Measurements from ENCODE around the gene MID1.
A peak's percentile ranks its signal among the peaks of the same experiment; 100 is the strongest.

The MID1 gene, protein sequence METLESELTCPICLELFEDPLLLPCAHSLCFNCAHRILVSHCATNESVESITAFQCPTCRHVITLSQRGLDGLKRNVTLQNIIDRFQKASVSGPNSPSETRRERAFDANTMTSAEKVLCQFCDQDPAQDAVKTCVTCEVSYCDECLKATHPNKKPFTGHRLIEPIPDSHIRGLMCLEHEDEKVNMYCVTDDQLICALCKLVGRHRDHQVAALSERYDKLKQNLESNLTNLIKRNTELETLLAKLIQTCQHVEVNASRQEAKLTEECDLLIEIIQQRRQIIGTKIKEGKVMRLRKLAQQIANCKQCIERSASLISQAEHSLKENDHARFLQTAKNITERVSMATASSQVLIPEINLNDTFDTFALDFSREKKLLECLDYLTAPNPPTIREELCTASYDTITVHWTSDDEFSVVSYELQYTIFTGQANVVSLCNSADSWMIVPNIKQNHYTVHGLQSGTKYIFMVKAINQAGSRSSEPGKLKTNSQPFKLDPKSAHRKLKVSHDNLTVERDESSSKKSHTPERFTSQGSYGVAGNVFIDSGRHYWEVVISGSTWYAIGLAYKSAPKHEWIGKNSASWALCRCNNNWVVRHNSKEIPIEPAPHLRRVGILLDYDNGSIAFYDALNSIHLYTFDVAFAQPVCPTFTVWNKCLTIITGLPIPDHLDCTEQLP

DNA sequence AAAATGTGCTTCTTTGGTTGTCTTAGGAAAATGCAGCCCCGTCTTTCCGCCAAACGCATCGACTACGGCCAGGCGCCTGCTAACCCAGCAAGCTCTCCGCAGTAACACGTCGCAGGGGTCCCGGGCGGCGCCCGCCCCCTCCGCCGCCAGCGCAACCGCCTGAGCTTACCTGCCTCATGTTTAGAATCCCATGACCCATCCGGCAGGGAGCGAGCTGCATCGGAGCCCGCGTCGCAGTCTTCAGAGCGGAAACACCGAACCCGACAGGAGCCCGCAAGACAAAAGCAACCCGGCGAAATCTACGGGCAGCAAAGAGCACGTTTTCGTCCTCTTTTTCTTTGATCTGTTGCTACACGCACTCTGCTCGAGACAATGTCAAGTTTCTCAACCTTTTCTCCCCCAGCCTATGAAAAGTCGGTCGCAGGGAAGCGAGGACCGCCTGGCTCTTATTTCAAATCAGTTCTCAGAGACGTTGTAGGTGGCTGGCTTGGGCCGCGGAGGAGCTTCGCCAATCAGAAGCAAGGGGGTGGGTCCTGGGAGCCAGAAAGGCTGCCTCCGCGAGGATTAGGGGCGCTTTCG, at the start of gene MID1:
MID1 (minus strand) TSS at position 465 of the 579 bp plus-strand sequence. CDS start 53,038 bp downstream, outside the sequence.
- peak; percentile 42 to 47 for DNase-seq

DNA sequence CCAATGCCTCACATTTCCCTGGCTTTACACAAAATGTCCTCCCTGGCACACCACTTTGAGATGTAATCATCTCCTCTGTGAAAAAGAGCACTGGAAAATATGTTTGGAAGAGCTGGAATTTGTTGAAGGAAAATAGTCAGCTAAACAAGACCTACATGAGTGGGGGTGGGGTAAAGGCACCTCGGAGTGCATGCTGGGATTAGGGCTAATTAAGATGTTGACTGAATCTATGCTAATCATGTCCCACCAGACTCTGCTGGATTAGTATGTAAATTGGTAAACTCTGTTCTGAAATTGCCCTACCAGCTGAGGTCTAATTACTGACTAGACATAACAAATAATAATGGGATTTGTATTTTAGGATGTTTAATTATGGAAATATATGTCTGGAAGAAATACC, 46.8 kb upstream of the MID1 start:
- no peak for DNase-seq

DNA sequence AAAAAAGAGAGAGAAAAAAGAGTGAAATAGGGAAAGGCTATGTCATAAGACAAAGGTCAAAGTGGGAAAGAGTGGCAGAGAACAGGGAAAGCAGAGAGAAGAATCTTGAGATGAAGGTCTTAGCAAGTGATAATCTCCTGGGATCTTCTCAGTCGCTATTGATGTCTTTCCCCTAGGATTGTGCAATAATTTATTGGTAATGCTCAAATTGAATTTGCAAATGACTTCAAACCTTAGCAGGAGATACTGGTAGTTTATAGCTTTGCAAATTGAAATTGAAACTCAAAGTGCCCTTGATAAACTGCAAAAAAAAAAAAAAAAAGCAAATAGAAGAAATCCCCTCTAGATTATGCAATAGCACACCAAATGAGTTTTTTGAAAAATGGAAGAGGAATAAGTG, 45.7 kb upstream of the MID1 start:
- DNase-seq, result no peak

DNA sequence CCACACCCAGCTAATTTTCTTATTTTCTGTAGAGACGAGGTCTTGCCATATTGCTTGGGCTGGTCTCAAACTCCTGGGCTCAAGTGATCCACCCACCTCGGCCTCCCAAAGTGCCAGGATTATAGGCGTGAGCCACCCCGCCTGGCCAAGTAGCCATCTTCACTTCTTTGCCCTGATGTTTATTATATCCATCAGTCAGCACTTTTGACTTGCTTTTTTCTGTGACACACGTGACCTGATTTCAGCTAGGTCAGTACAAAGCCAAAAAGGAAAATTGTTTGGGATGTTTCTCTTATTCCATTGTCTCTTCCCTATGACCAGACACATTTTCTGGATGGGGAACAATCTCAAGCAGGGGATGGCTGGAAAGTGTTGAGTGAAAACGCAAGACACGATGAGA, 45.3 kb upstream of the MID1 start:
- DNase-seq, result no peak

DNA sequence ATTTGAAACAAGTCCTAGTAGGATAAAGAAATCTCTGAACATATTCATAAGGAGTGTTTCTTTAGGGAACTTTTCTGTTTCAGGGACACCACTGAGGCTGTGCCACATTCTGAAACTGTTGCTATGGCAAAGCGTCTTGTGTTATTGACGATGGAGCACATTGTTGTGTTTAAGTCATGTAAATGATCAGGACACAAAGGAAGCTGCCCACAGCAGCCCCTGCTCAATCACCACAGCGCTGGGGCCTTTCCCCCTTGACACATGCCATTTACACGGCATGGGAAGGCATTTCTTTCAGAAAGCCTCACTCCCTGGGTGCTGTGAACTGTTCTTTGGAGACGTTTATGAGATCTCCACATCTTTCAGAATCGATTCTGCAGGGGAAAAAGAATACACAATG, 39.8 kb upstream of the MID1 start:
- DNase-seq, result no peak

DNA sequence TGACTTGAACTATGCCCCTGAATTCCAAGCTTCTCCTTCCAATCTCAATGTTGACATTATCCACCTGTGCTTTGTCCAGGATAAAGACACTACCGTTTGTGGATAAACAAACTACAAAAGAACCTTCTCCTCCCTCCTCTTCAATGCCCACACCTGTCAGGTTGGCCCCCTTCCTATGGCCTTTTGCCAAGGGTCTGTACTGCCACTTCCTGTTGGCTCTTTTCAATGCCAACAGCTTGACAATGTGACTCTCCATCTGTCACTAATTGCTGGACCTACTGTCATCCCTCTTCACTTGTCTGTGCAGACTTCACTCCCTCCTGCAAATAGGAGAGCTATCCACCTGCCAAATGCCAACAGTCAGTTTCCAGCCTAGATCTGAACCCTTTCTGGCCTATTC, 35.8 kb upstream of the MID1 start:
- DNase-seq, result no peak

DNA sequence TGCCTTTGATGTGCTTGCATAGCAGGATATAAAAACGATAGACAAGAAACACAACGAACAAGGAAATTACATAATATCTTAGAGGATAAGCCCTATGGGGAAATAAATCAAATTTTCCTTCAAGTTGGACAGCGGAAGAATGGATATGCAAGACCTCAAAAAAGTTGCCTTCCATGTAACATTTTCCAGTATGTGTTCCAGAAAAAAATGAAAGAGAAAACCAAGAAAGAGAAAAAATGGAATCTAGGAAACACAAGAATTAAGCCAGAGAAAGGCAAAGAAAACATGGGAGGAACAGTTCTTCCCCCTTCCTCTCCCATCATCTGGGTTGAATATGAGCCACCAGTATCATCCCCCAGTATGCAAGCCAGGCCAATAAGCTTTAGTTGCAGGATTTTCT, 34.6 kb upstream of the MID1 start:
- no peak for DNase-seq

DNA sequence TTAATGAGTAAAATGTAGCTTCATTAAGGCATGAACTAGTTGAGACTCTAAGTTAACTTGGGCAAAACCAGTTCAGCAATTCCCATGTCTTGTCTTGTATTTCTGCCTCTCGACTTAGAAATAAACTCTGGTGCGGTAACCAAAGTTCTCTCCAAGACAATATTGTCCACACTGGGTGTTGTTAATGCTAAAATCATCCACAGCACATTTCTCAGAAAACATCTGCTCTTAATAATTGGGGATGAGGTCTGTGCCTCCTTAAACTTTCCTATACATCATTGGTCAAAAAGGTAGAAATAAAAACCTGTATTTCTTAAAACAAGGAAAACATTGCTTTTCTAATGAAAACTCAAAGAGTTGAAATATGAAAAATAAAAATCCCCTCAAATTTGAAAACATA, 32.9 kb upstream of the MID1 start:
- DNase-seq, result no peak

DNA sequence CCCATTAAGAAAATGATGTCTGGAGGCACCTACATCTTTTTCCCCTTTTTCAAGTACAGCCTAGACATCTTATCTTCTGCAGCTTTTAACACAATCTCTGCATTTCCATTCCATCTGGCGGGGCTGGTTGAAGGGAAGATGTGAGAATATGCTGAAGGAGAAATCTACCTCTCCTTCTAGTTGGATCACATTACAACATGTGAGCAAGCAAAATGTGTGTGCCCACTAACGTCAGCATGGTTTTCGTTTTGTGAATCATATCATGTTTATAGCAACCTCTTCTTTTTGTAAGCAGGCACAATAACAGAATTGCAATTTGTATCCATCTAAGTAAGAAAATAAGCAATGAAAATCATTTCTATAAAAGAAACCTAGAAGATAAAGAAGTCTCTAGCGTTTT, 28.9 kb upstream of the MID1 start:
- DNase-seq, result no peak

DNA sequence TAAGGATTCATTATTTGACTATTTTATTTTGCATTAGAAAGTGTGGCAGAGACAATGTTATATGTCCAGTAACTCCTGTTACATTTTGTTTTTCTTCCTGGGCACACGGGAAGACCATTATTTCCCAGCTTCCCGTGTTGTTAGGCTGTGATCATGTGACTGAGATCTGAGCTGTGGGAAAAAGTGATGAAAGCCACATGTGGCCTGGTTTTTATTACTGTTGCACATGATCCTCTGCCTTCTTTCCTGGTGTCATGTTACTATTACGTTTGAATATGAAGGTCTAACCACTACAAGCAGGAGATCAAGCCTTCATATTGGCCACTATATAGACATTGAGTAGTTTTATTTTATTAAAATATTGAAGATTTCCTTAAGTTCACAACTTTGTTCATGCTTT, 28.2 kb upstream of the MID1 start:
- no peak for DNase-seq

DNA sequence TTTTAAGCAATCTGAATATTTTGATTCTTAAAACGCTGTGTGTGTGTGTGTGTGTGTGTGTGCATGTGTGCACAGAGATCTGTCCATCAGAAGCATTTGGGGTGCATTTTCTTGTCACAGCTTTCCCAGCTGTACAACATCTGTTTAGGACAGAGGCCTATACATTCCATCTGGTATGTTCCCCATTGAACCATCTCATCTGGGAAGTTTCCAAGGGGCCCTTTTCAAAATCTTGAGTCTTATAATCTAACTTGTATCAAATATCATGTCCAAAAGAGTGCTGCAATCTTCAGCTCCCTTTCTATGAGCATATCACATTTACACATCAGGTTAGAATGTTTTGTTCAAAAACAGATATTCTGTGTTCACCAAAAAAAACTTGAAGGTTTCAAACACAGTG, 16.5 kb upstream of the MID1 start:
- no peak for DNase-seq

DNA sequence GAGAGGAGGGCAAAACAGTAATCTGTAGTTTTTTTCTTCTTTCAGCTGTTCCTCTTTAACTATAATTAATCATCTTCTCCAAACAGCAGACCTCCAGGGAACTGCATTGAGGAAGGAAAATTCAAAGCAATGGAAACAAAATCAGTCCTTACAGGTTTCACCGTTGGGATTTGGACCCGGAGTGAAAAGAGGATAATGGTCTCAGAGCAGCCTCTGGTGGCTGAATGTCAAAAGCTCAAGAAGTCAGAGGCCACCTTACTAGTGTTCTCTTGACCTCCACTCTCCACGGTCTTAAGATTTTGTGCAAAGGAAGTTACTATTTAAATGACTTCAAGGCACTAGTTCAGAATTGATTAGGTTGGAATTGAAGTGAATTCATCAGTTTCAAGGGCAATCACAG, 16.0 kb upstream of the MID1 start:
- peak in 1 of 2 experiments; percentile 8 for DNase-seq

DNA sequence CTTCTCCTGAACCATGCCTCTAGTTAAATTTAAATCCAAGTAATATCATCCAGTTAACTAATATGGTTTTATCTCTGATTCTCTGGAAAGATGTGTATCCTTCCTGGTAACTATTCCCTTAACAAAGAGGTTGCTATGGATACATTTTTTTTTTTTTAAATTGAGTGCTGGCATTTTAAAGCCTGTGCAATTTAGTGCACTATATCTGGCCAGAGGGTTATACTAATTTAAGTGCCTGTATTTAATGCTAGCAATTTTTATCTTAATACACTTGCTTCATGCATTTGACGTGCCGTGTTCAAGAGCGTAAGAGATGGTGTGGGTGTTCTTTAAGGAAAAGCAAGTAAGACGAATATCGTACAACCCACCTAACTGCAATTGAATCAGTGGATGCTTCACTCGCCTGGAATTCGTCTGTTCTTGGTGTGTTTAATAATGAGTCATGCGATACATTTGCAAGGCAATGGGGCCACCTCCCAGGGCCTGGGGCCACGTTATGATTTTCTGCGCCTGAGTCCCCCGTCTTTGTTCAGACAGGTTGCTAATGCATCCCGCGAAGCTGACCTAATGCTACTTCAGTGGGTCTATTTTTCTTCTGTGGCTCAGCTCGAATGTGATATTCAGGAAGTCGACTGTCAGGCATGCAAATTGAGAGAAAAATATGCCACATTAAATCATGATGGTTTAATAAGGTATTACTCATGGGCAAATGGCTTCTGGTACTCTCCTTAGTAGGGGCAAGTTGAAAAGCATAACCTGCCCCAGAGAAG, 14.2 kb upstream of the MID1 start:
- no peak for DNase-seq

DNA sequence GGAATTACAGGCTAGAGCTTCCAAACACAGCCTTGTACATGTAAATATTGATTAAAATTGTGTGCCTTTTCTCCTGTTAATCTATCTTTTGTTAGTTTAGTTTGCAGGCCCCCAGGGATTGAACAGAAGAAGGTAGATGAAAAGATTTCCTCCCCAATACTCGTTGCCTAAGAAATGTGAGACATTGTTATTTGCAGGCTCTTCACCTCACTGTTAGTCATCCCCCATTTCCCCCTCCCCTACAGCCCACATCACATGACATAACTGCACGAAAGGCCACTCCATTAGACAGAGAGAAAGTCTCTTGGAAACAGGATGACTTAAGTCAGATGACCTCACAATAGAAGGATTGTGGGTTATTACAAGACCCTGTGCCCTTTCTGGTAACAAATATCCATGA, 13.3 kb upstream of the MID1 start:
- no peak for DNase-seq

DNA sequence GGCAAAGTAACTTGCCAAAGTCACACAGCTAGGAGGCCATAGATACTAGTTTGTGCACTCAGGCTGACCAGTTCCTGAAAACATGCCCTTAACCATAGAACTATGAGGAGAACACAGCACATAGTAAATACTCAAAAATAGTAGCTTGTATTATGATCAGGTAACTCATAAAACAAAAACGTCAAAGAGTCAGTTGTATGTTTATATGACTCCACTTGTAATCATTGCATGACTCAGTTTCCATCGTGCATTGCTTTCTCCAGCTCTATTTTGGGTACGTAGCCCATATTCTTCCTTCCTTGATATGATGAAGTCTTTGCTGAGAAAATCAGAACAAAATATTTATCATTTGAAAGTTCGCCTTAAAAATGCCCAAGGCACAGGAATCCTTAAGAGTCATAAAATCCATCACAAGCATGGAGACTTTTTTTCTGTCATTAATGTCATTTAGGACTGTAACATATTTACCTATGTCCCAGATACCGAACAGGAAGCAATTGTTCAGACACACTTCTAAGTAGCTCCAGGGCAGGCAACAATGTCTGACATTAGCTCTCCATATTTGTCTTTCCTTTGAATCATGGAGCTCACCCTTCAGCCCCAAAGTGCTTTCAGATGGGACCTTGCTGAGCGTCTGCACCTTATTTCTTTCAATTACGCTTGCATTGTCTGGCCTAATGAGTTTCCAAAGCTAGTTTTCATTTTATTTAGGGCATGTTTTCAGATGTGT, 11.2 kb upstream of the MID1 start:
- DNase-seq, result no peak

DNA sequence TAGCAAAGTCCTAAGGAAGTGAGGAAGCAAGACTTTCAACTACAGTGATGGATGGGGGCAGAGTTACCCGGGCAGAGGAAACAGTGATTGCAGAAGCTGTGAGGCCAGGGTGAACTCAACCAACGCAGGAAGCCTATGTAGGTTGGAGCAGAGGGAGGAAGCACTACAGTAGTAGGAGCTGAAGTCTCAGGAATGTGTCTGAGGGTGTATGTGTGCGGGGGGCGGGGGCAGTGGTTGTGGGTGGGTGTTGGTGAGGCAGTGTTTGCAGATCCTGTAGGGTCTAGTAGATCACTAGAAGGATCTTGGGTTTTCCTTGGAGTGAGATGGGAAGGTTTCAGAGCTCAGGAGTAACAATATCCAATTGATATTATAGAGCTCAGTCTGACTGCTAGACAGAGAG, 9.9 kb upstream of the MID1 start:
- no peak for DNase-seq

DNA sequence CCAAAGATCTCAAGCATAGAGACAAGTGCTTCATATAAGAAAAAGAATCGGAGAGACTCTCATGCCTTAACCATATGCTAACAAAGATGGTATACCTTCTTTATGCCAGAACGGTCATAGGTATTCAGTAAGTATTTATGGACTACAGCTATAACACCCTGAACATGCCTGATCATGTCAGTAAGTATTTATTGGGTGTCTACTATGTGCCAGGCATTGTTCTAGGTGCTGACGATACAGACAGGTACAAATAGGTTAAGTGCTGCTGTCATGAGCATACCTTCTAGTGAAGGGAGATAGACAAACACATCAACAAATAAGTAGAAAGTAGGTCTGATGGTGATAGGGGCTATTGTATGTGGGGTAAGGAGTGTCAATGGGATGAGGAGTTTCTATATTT, 9.5 kb upstream of the MID1 start:
- DNase-seq, result no peak

DNA sequence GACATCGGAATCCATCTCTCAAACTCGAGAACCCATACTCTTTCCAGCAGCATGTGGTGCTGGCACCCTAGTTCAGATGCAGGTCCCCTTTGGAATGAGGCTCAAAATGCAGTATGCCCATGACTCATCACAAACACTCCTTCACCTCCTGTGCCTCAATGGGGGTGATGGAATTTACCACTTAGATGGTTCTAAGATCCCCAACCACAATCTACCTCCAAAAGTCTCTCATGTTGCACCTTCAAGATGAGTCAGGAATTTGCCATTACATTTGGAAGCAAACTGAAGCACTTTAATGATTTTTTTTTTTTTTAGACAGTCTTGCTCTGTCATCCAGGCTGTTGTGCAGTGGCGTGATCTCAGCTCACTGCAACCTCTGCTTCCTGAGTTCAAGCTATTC, 8.5 kb upstream of the MID1 start:
- DNase-seq, result no peak

DNA sequence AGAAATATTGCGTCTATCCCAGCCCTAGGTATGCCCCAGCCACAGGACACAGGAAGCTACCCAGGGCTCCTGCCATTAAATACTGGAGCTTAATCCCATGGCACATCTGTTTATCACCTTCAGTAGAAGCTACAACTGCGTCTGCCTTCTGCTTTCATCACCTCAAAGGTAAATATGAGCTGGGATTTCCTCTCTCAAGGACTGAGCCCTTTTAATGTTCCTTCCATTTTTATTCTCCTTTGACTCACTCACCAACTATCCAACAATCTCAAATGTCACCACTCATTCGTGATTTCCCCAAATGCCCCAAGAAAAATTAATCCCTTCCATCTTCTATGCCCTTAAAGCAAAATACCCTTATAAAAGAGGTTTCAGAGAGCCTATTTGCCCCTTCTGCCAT, 1.8 kb upstream of the MID1 start:
- DNase-seq, result no peak

DNA sequence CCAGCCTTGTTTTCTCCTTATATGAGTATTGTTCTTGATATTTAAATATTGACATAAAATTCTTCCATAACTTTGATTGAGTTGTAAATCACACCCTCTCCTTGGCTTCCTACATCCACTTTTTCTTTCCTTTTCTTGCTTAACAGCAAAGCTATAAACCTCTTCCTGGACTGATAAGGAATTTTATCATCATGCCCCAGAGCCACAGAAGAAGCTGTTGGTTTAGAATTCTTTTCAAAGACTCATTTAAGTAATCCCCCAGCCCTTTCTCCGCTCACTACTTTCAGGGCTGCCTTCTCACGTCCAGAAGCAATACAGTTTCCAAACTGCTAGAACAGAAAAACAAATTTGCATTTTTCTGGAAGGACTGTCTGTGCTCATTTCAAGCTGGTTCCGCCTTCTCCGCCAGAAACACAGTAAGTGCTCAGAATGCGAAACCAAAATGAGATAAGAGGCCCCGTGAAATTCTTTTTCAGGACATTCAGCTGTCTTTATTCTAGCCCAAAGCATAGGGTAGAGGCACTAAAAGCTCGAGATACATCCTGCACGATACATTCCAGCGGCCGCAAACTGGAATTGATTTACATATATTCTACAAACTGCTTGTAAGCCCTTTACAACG, 849 bp downstream of the MID1 start:
- no peak for DNase-seq

DNA sequence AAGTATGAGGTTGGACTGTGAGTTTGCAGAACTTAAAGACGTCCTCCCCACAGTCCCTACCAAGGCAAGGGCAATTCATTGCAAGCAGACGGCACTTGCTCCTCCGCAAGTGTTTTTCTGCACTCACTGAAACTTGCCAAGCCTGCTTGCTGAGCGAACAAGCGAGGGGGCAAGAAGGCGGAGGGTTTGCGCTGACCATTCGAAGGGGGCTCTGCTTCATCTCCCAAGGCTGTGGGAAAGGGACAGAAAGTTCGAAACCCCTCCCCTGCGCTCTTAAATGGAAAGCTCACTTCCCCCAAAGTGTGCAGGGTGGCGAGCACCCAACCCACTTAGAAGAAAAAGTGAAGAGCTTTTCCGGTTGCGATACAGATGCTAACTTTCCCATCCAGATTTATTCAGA, 1.4 kb downstream of the MID1 start:
- DNase-seq, result no peak

DNA sequence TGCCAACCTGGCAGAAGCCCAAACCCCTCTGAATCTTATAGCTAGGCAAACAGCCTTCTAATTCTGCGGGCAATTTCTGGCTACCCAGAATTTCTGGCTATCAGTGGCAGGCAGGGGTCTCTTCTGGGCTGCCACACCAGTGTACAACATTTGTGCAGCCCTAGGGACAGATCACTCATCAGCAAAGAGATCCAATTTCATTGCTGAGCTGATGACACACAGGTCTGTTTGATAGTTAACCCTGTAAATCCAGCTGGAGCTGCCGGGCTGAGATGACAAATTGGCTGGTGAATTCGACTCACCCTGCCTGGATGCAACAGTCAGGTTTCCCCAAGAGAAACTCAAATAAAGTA, 2.4 kb downstream of the MID1 start:
- peak in 1 of 2 experiments; percentile 22 for DNase-seq
